ENCODE results near the gene IFT27.

DNA sequence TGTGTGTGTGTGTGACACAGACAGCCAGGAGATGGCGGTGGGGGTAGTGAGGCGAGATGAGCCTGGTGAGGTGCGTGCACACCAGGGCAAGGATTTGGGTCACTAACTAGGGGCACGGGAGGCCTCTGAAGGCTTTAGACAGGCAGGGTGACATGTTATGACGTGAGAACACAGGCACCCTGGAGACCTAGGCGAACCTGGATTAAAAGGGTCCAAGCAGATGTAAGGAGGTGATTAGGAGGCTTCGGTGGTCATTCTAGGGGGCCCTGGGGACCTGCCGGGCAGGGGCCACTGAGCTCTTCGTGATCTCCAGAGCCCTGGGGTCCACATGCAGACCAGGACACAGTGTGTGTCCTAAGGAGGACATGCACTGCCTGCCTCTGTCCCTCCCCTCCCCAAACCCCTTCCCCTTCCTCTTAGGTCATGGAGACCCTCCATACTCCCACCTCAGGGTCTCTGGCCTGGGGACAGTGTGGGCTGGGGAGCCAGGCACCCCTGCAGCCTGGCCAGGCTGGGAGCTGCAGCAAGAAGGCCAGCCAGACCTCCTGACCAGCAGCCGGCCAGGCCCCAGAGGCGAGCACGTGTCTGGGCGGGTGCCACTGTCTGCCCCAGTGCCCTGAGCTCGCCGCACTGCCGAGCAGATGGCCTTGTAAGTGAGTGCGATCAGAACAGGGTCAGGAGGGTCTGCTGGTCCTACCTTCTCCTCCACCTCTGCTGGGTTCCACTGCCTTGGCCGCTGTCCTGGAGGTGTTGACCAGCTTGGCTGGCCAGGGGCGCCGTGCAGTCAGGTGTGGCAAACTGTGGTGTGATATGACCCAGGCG lies 32.1 kb downstream of the IFT27 start:
- TF ChIP-seq POLR2A (IDR thresholded peaks at IDR 0.05; ENCODE audit: low read length) = no peak
- no peak for TF ChIP-seq GATA1 (IDR thresholded peaks at IDR 0.05; ENCODE audit: low read depth, low read length)
